A549 (cell line): Measurements from ENCODE around the gene HECTD4. TPM values are rescaled to one million over a fixed set of nuclear protein-coding genes. Genes with fewer than 3 reads are reported as not detected.
"Not testable (repeated sequence)": the region's sequence is repeated elsewhere in the genome, so short reads cannot be mapped to it uniquely, and the experiment has no call there.

ENCODE experiments used
- ATAC-seq, 2 experiments: fragments of 200-7000 bp in 1 of 2; fragments of >200 bp in 1 of 2; cut with Nextera tagmentation in 1 of 2; cut with Tn5 transposase in 1 of 2; 3 replicates each; pipeline versions ENCODE4 v1.8.0 to v1.9.1; 2018 to 2020; ENCODE audit warnings: mild to moderate bottlenecking in 1 of 2, moderate library complexity in 1 of 2
- CTCF ChIA-PET: fragments of 300-600 bp; sonication (Branson Sonifier 250); formaldehyde crosslinking; extraction: SDS; loops from one replicate; lab custom pipeline; 2021; ENCODE audit warnings: antibody characterized with exemption, inconsistent platforms; lab: Yijun Ruan, JAX
- POLR2A ChIA-PET: fragments of 350-600 bp; formaldehyde crosslinking; extraction: SDS; loops from one replicate; lab custom pipeline; 2021; ENCODE audit warnings: antibody characterized with exemption, inconsistent platforms; lab: Yijun Ruan, JAX
- DNase-seq, 2 experiments: peaks; one replicate each; pipeline versions ENCODE4 v3.0.0 to v3.0.0-alpha.2; 2011 to 2016; ENCODE audit warnings: low read depth in 1 of 2, low spot score in 1 of 2
- FAIRE-seq: peaks from 2 replicates; lab custom pipeline; 2011; peaks lifted over from hg19 to GRCh38; lab: Jason Lieb, UNC
- H3K27ac ChIP-seq, 2 experiments: fragments of >200 bp; sonication (Bioruptor Twin); formaldehyde crosslinking; 3 replicates each; pipeline ENCODE4 v1.5.1; 2016 to 2017
- H3K4me1 ChIP-seq: fragments of >200 bp; sonication (Bioruptor Twin); formaldehyde crosslinking; 3 replicates; pipeline ENCODE4 v1.6.1; 2016
- H3K4me2 ChIP-seq: fragments of >200 bp; sonication (Bioruptor Twin); formaldehyde crosslinking; 3 replicates; pipeline ENCODE4 v1.6.1; 2016
- H3K4me3 ChIP-seq: fragments of >200 bp; sonication (Bioruptor Twin); formaldehyde crosslinking; 3 replicates; pipeline ENCODE4 v1.5.1; 2016
- H3K9me3 ChIP-seq: fragments of >200 bp; sonication (Bioruptor Twin); formaldehyde crosslinking; 3 replicates; pipeline ENCODE4 v1.6.1; 2016
- ATOH8 ChIP-seq: fragments of 250-450 bp; sonication (Bioruptor Pico); IDR thresholded peaks from 2 replicates; pipeline ENCODE4 v1.5.0; 2020; ENCODE audit warnings: low read depth, mild to moderate bottlenecking, moderate library complexity
- CTCF ChIP-seq: fragments of >200 bp; sonication (Bioruptor Twin); formaldehyde crosslinking; IDR thresholded peaks from 3 replicates; pipeline ENCODE4 v1.5.1; 2016
- EHF ChIP-seq: fragments of 250-450 bp; sonication (Bioruptor Pico); IDR thresholded peaks from 2 replicates; pipeline ENCODE4 v1.5.0; 2020; ENCODE audit warnings: mild to moderate bottlenecking
- ELK1 ChIP-seq: fragments of 150-350 bp; IDR thresholded peaks from 2 replicates; pipeline ENCODE4 v1.6.1; 2014; ENCODE audit warnings: low read depth, mild to moderate bottlenecking, low read length
- ESRRA ChIP-seq: fragments of 150-350 bp; IDR thresholded peaks from 2 replicates; pipeline ENCODE4 v1.6.1; 2014; ENCODE audit warnings: mild to moderate bottlenecking, low read length, borderline replicate concordance
- FOXS1 ChIP-seq: fragments of 250-450 bp; sonication (Bioruptor Pico); IDR thresholded peaks from 2 replicates; pipeline ENCODE4 v1.5.0; 2020; ENCODE audit warnings: mild to moderate bottlenecking, moderate library complexity
- GATA3 ChIP-seq: IDR thresholded peaks from 2 replicates; pipeline ENCODE4 v1.6.1; 2012; ENCODE audit warnings: borderline replicate concordance
- HDAC2 ChIP-seq: fragments of 200-600 bp; sonication (generic); IDR thresholded peaks from 2 replicates; pipeline ENCODE4 v1.6.1; 2016
- HES2 ChIP-seq: fragments of >200 bp; sonication (Bioruptor Twin); formaldehyde crosslinking; IDR thresholded peaks from 2 replicates; pipeline ENCODE4 v1.6.1; 2016
- HMGXB4 ChIP-seq: fragments of 250-450 bp; sonication (Bioruptor Pico); IDR thresholded peaks from 2 replicates; pipeline ENCODE4 v1.5.0; 2021; ENCODE audit warnings: mild to moderate bottlenecking, moderate library complexity, borderline replicate concordance
- HOXA7 ChIP-seq: fragments of 250-450 bp; sonication (Bioruptor Pico); IDR thresholded peaks from 2 replicates; pipeline ENCODE4 v1.5.0; 2020; ENCODE audit warnings: mild to moderate bottlenecking, moderate library complexity
- HOXB13 ChIP-seq: fragments of 250-450 bp; sonication (Bioruptor Pico); IDR thresholded peaks from 2 replicates; pipeline ENCODE4 v1.5.0; 2020; ENCODE audit warnings: low read depth, mild to moderate bottlenecking, moderate library complexity
- JUN ChIP-seq, 2 experiments: fragments of >200 bp; sonication (Bioruptor Twin); formaldehyde crosslinking; IDR thresholded peaks; 2 replicates in 1 of 2; 3 replicates in 1 of 2; pipeline ENCODE4 v1.6.1; 2016 to 2017
- MAFK ChIP-seq: fragments of 450-650 bp; IDR thresholded peaks from 2 replicates; pipeline ENCODE4 v1.6.1; 2014; ENCODE audit not compliant: partially characterized antibody
- MAX ChIP-seq: IDR thresholded peaks from 2 replicates; pipeline ENCODE4 v1.6.1; 2012
- MYC ChIP-seq: IDR thresholded peaks from 2 replicates; pipeline ENCODE4 v1.6.1; 2012; ENCODE audit warnings: mild to moderate bottlenecking, inconsistent platforms, low read length, improper control_type of control experiment, borderline replicate concordance
- NFE2L2 ChIP-seq: fragments of 150-350 bp; conservative IDR thresholded peaks from 2 replicates; pipeline ENCODE4 v1.6.1; 2014; ENCODE audit warnings: low read length
- NPAS2 ChIP-seq: fragments of 250-450 bp; sonication (Bioruptor Pico); IDR thresholded peaks from 2 replicates; pipeline ENCODE4 v1.8.0; 2022; ENCODE audit warnings: mild to moderate bottlenecking, moderate library complexity, borderline replicate concordance
- POLR2A ChIP-seq: IDR thresholded peaks from 2 replicates; pipeline ENCODE4 v1.6.1; 2012; ENCODE audit warnings: mild to moderate bottlenecking, low read length
- RCOR1 ChIP-seq: fragments of 150-350 bp; IDR thresholded peaks from 2 replicates; pipeline ENCODE4 v1.6.1; 2014; ENCODE audit warnings: antibody characterized with exemption, low read length, low read depth
- REST ChIP-seq: fragments of 200-600 bp; sonication (generic); IDR thresholded peaks from 2 replicates; pipeline ENCODE4 v1.6.1; 2016; ENCODE audit warnings: antibody characterized with exemption, mild to moderate bottlenecking, moderate library complexity
- TP53 ChIP-seq: fragments of 250-450 bp; sonication (Bioruptor Pico); IDR thresholded peaks from 2 replicates; pipeline ENCODE4 v1.5.0; 2021; ENCODE audit warnings: mild to moderate bottlenecking, moderate library complexity
- ZNF302 ChIP-seq: fragments of 250-450 bp; sonication (Bioruptor Pico); IDR thresholded peaks from 2 replicates; pipeline ENCODE4 v1.9.0; 2021; ENCODE audit warnings: inconsistent platforms, mild to moderate bottlenecking, moderate library complexity
- WGBS: methylation state at CpG from one replicate; pipeline ENCODE4 v1.1.6; 2017; ENCODE audit errors: missing lambda C conversion rate; 5-methylcytosine and 5-hydroxymethylcytosine counted together
- polyA plus RNA-seq, 4 experiments: library from polyadenylated mRNA; depleted of rRNA in 3 of 4; stranded (reverse); fragments of >200 nt; fragmentation: RNase III in 1 of 4; extraction: RNeasy Plus Mini Kit Qiagen cat#74134 plus additional on column Dnase treatment in 1 of 4; gene quantifications; 2 replicates in 3 of 4; 3 replicates in 1 of 4; pipeline ENCODE4 v1.2.3, GENCODE V29; 2011 to 2017

HECTD4 gene
- polyA plus RNA-seq, 2 of the 4 experiments (the other 2 are of a cell fraction) = 9.9 to 14.7 TPM

- H3K4me3 ChIP-seq = no peak overlapping the region
- TF ChIP-seq MAX (no peak), JUN (IDR thresholded peaks at IDR 0.05) (no peak), EHF (CRISPR knock-in tag) (no peak), REST (no peak), ELK1 (no peak), MYC (no peak), ZNF302 (no peak), POLR2A (no peak), CTCF (no peak), TP53 (CRISPR knock-in tag) (no peak), NPAS2 (CRISPR knock-in tag) (no peak), HDAC2 (no peak)
- FAIRE-seq = no peak
- peaks cover 15% of the 10 kb centered on the region; the same call in 1 of the 3 replicates for H3K4me1 ChIP-seq
- no peak overlapping the region for H3K27ac ChIP-seq
- H3K9me3 ChIP-seq = no peaks in the 10 kb centered on the region
- no peak for DNase-seq
- 84% methylated on average over 3 of the region's 3 CpGs for WGBS
- ChIA-PET POLR2A (no interaction called here), CTCF (no interaction called here)
- no peak for ATAC-seq
- no peak overlapping the region for H3K4me2 ChIP-seq
Measured at GRCh38 chr12:112350593-112351592, 31.3 kb downstream of the HECTD4 start.

- ChIA-PET POLR2A (no interaction called here), CTCF (no interaction called here)
- TF ChIP-seq HOXB13 (CRISPR knock-in tag) (no peak), ATOH8 (CRISPR knock-in tag) (no peak), POLR2A (no peak), FOXS1 (CRISPR knock-in tag) (no peak), HES2 (no peak), MAFK (no peak), TP53 (CRISPR knock-in tag) (no peak), ESRRA (no peak), HMGXB4 (CRISPR knock-in tag) (no peak), NFE2L2 (no peak), RCOR1 (no peak), GATA3 (no peak), HOXA7 (CRISPR knock-in tag) (no peak)
- FAIRE-seq (no peak), DNase-seq (no peak), ATAC-seq (no peak)
- H3K9me3 ChIP-seq = no peaks in the 10 kb centered on the region
- 95% methylated on average over 2 of the region's 2 CpGs for WGBS
- no peak overlapping the region for H3K4me2 ChIP-seq
- no peak overlapping the region for H3K4me3 ChIP-seq
- peaks cover 11% of the 10 kb centered on the region; the same call in 1 of the 3 replicates for H3K4me1 ChIP-seq
- H3K27ac ChIP-seq = no peak overlapping the region
Measured at GRCh38 chr12:112349431-112349830, 32.8 kb downstream of the HECTD4 start.

GRCh38 chr12:112348926-112349325 is 33.3 kb downstream of the HECTD4 start:
- ATAC-seq, H3K27ac ChIP-seq, H3K4me2 ChIP-seq, DNase-seq, CTCF ChIA-PET, POLR2A ChIA-PET, H3K4me1 ChIP-seq, FAIRE-seq, H3K4me3 ChIP-seq, H3K9me3 ChIP-seq: not testable (repeated sequence)
- WGBS = 94% methylated on average over 6 of the region's 6 CpGs
